B cell (primary cell): ENCODE measurements around the gene CHEK1.

Experiments used
- CTCF ChIP-seq: fragments of 200-600 bp; IDR thresholded peaks from one replicate; pipeline ENCODE4 v1.8.0; 2022; ENCODE audit warnings: antibody characterized with exemption, mild to moderate bottlenecking
- EZH2 ChIP-seq: IDR thresholded peaks from 2 replicates; pipeline ENCODE4 v1.6.1; 2012; ENCODE audit warnings: borderline replicate concordance, low read depth, mild to moderate bottlenecking, moderate library complexity, low read length; ENCODE audit not compliant: insufficient read depth, poor library complexity, severe bottlenecking

- no peak for TF ChIP-seq CTCF
- TF ChIP-seq EZH2: no peak
Measured at GRCh38 chr11:125694951-125695350, 70.0 kb downstream of the CHEK1 start.
